Measurements from ENCODE around the gene EMP2. TPM values are rescaled to one million over a fixed set of nuclear protein-coding genes. Genes with fewer than 3 reads are reported as not detected.

Gene EMP2
- polyA plus RNA-seq, 1 donor = 21.2 TPM

GRCh38 chr16:10485698-10486382 is 94.6 kb downstream of the EMP2 start:
- DNase-seq = no peak

- no peak for DNase-seq
Observed at GRCh38 chr16:10485159-10485558, 95.2 kb downstream of the EMP2 start.

GRCh38 chr16:10480151-10480550 is 100.2 kb downstream of the EMP2 start:
- no peak for DNase-seq

Other genes with a start within 250 kb of the EMP2 start
- gene ATF7IP2, start 194.5 kb downstream of the EMP2 start, polyA plus RNA-seq (ENCODE audit: insufficient read length) = 28.2 TPM
- gene TEKT5, start 114.3 kb upstream of the EMP2 start, polyA plus RNA-seq (ENCODE audit: insufficient read length) = not detected
- 31.3 TPM for gene NUBP1, start 163.2 kb upstream of the EMP2 start, polyA plus RNA-seq (ENCODE audit: insufficient read length)
- 4.5 TPM for gene TVP23A, start 238.2 kb upstream of the EMP2 start, polyA plus RNA-seq (ENCODE audit: insufficient read length)

Measured in left kidney (tissue), 2 donors.